H1 (cell line): ENCODE data around the gene GMEB1. TPM values are rescaled to one million over a fixed set of nuclear protein-coding genes. Genes with fewer than 3 reads are reported as not detected.

Experiments used
- CTCF ChIA-PET: fragments of 300-600 bp; sonication (Branson Sonifier 250); formaldehyde crosslinking; loops from one replicate; lab custom pipeline; 2021; ENCODE audit not compliant: partially characterized antibody; lab: Charles Lee
- POLR2A ChIA-PET: fragments of 300-600 bp; sonication (Branson Sonifier 250); formaldehyde crosslinking; loops from one replicate; lab custom pipeline; 2021; ENCODE audit warnings: inconsistent platforms; ENCODE audit not compliant: partially characterized antibody; lab: Charles Lee
- DNase-seq, 2 experiments: peaks; one replicate each; pipeline versions ENCODE4 v3.0.0 to v3.0.0-alpha.2; 2010 to 2022; ENCODE audit warnings: low spot score in 2 of 2, low read depth in 1 of 2, mixed read lengths in 1 of 2
- FAIRE-seq: peaks from 2 replicates; lab custom pipeline; 2011; peaks lifted over from hg19 to GRCh38; lab: Jason Lieb, UNC
- H2AFZ ChIP-seq: 2 replicates; pipeline ENCODE4 v1.8.1; 2012; ENCODE audit warnings: low read length, inconsistent platforms
- H2AK5ac ChIP-seq: 2 replicates; pipeline ENCODE4 v1.6.1; 2013; ENCODE audit warnings: low read depth, low read length
- H2BK120ac ChIP-seq: replicated peaks from 2 replicates; pipeline ENCODE3; 2013; ENCODE audit warnings: low read depth, low read length, inconsistent platforms
- H2BK12ac ChIP-seq: 2 replicates; pipeline ENCODE4 v1.6.1; 2013; ENCODE audit warnings: low read depth, low read length
- H2BK15ac ChIP-seq: 2 replicates; pipeline ENCODE4 v1.6.1; 2013; ENCODE audit warnings: low read length
- H2BK20ac ChIP-seq: 2 replicates; pipeline ENCODE4 v1.6.1; 2013; ENCODE audit warnings: low read length
- H2BK5ac ChIP-seq: 2 replicates; pipeline ENCODE4 v1.6.1; 2013; ENCODE audit warnings: low read depth, low read length
- H3K14ac ChIP-seq: 2 replicates; pipeline ENCODE4 v1.6.1; 2013; ENCODE audit warnings: inconsistent platforms; ENCODE audit not compliant: insufficient read length
- H3K18ac ChIP-seq: 2 replicates; pipeline ENCODE4 v1.6.1; 2013; ENCODE audit warnings: low read length; ENCODE audit errors: extremely low read depth
- H3K23ac ChIP-seq: 2 replicates; pipeline ENCODE4 v1.6.1; 2013; ENCODE audit warnings: inconsistent platforms; ENCODE audit not compliant: insufficient read length
- H3K23me2 ChIP-seq: 2 replicates; pipeline ENCODE4 v1.6.1; 2013; ENCODE audit warnings: low read depth, low read length
- H3K27ac ChIP-seq: 2 replicates; pipeline ENCODE4 v1.6.1; 2011; ENCODE audit warnings: low read depth, low read length, inconsistent platforms
- H3K27me3 ChIP-seq, 4 experiments: replicated peaks in 1 of 4; 1 replicate in 1 of 4; 2 replicates in 3 of 4; pipeline versions ENCODE4 v1.6.1 to v1.8.1; 2011 to 2013; ENCODE audit warnings: low read length in 3 of 4, mild to moderate bottlenecking in 3 of 4, inconsistent platforms in 2 of 4, mixed read lengths in 2 of 4, moderate library complexity in 1 of 4; ENCODE audit not compliant: control insufficient read depth in 3 of 4, insufficient read depth in 3 of 4; ENCODE audit errors: extremely low read depth in 1 of 4
- H3K36me3 ChIP-seq, 4 experiments: 2 replicates each; pipeline versions ENCODE4 v1.6.1 to v1.8.1; 2011 to 2013; ENCODE audit warnings: mild to moderate bottlenecking in 4 of 4, low read length in 3 of 4, moderate library complexity in 2 of 4, control low read depth in 1 of 4, inconsistent platforms in 1 of 4; ENCODE audit not compliant: insufficient read depth in 4 of 4, control insufficient read depth in 2 of 4
- H3K4ac ChIP-seq: replicated peaks from 2 replicates; pipeline ENCODE3; 2013; ENCODE audit warnings: low read length, low read depth, mixed read lengths, inconsistent platforms; ENCODE audit not compliant: insufficient read length
- H3K4me1 ChIP-seq, 4 experiments: replicated peaks in 1 of 4; 1 replicate in 1 of 4; 2 replicates in 3 of 4; pipeline versions ENCODE4 v1.6.1 to v1.8.1; 2011 to 2013; ENCODE audit warnings: low read length in 3 of 4, inconsistent platforms in 2 of 4, mixed read lengths in 1 of 4; ENCODE audit not compliant: insufficient read depth in 4 of 4, control insufficient read depth in 3 of 4
- H3K4me2 ChIP-seq, 2 experiments: 2 replicates each; pipeline versions ENCODE4 v1.6.1 to v1.8.1; 2011 to 2013; ENCODE audit warnings: low read depth in 2 of 2, low read length in 2 of 2, control low read depth in 1 of 2, inconsistent platforms in 1 of 2, mild to moderate bottlenecking in 1 of 2; ENCODE audit not compliant: insufficient read depth in 1 of 2
- H3K4me3 ChIP-seq, 4 experiments: fragments of 200-600, 300-600 bp in 1 of 4; sonication (generic), shearing (Covaris generic), sonication (Bioruptor Twin) in 1 of 4; 2 replicates each; pipeline versions ENCODE4 v1.5.1 to v1.8.1; 2011 to 2016; ENCODE audit warnings: low read length in 4 of 4, low read depth in 3 of 4, control low read depth in 2 of 4, inconsistent platforms in 2 of 4, mild to moderate bottlenecking in 2 of 4, mixed read lengths in 1 of 4, moderate library complexity in 1 of 4; ENCODE audit not compliant: insufficient read depth in 2 of 4; ENCODE audit errors: extremely low read depth in 1 of 4
- H3K56ac ChIP-seq: replicated peaks from 2 replicates; pipeline ENCODE3; 2013; ENCODE audit warnings: low read depth, mild to moderate bottlenecking, mixed read lengths, low read length, inconsistent platforms; ENCODE audit not compliant: insufficient read length
- H3K79me1 ChIP-seq: 2 replicates; pipeline ENCODE4 v1.6.1; 2013; ENCODE audit warnings: low read depth, low read length, control low read depth
- H3K79me2 ChIP-seq, 2 experiments: 2 replicates each; pipeline versions ENCODE4 v1.6.1 to v1.8.1; 2012 to 2013; ENCODE audit warnings: low read length in 2 of 2, mild to moderate bottlenecking in 2 of 2, inconsistent platforms in 1 of 2; ENCODE audit not compliant: insufficient read depth in 2 of 2, control insufficient read depth in 1 of 2
- H3K9ac ChIP-seq, 4 experiments: replicated peaks in 1 of 4; 1 replicate in 1 of 4; 2 replicates in 3 of 4; pipeline versions ENCODE4 v1.6.1 to v1.8.1; 2011 to 2013; ENCODE audit warnings: low read depth in 3 of 4, low read length in 3 of 4, control low read depth in 2 of 4, mild to moderate bottlenecking in 2 of 4, moderate library complexity in 2 of 4, inconsistent platforms in 1 of 4; ENCODE audit errors: extremely low read depth in 1 of 4
- H3K9me3 ChIP-seq, 2 experiments: 2 replicates each; pipeline versions ENCODE4 v1.6.1 to v1.8.1; 2012 to 2013; ENCODE audit warnings: mild to moderate bottlenecking in 2 of 2, moderate library complexity in 2 of 2, control low read depth in 1 of 2, inconsistent platforms in 1 of 2, low read depth in 1 of 2, low read length in 1 of 2, mixed read lengths in 1 of 2; ENCODE audit not compliant: insufficient read depth in 2 of 2
- H4K20me1 ChIP-seq, 2 experiments: replicated peaks in 1 of 2; 2 replicates each; pipeline versions ENCODE3 to v1.8.1; 2011 to 2013; ENCODE audit warnings: inconsistent platforms in 2 of 2, low read length in 2 of 2, mild to moderate bottlenecking in 1 of 2; ENCODE audit not compliant: insufficient read depth in 2 of 2, control insufficient read depth in 1 of 2
- H4K5ac ChIP-seq: 2 replicates; pipeline ENCODE4 v1.6.1; 2013; ENCODE audit warnings: low read length, low read depth, mixed read lengths, inconsistent platforms; ENCODE audit not compliant: insufficient read length
- H4K8ac ChIP-seq: 2 replicates; pipeline ENCODE4 v1.8.0; 2013; ENCODE audit warnings: mild to moderate bottlenecking, moderate library complexity, low read length, inconsistent platforms; ENCODE audit not compliant: insufficient read depth; ENCODE audit errors: extremely low read depth
- H4K91ac ChIP-seq: replicated peaks from 2 replicates; pipeline ENCODE3; 2013; ENCODE audit warnings: low read length, mixed read lengths, inconsistent platforms; ENCODE audit not compliant: insufficient read length
- MAX ChIP-seq: IDR thresholded peaks from 2 replicates; pipeline ENCODE4 v1.6.1; 2012; ENCODE audit warnings: inconsistent platforms
- NRF1 ChIP-seq: IDR thresholded peaks from 2 replicates; pipeline ENCODE4 v1.6.1; 2011; ENCODE audit warnings: mild to moderate bottlenecking, low read depth, low read length, improper control_type of control experiment
- POLR2A ChIP-seq, 2 experiments: IDR thresholded peaks; 1 replicate in 1 of 2; 2 replicates in 1 of 2; pipeline ENCODE4 v1.6.1; 2011; ENCODE audit warnings: low read depth in 2 of 2, low read length in 2 of 2, mild to moderate bottlenecking in 2 of 2; ENCODE audit errors: control extremely low read depth in 1 of 2
- POLR2AphosphoS5 ChIP-seq: IDR thresholded peaks from 2 replicates; pipeline ENCODE4 v1.6.1; 2011; ENCODE audit warnings: low read depth, low read length
- RBBP5 ChIP-seq: IDR thresholded peaks from 2 replicates; pipeline ENCODE4 v1.7.1; 2012; ENCODE audit warnings: low read depth, mild to moderate bottlenecking, inconsistent platforms, low read length, moderate library complexity, borderline replicate concordance
- SAP30 ChIP-seq: fragments of 300-600 bp; sonication (generic); IDR thresholded peaks from 2 replicates; pipeline ENCODE4 v1.7.1; 2012; ENCODE audit warnings: low read length, moderate library complexity, mild to moderate bottlenecking, inconsistent platforms; ENCODE audit not compliant: insufficient read depth, insufficient replicate concordance
- SP2 ChIP-seq: IDR thresholded peaks from 2 replicates; pipeline ENCODE4 v1.6.1; 2012; ENCODE audit warnings: mild to moderate bottlenecking, low read length, inconsistent platforms
- TAF1 ChIP-seq: IDR thresholded peaks from 2 replicates; pipeline ENCODE4 v1.6.1; 2011; ENCODE audit warnings: mild to moderate bottlenecking, low read depth, low read length
- TAF7 ChIP-seq: optimal IDR thresholded peaks from 2 replicates; pipeline ENCODE3; 2011; ENCODE audit warnings: low read depth, mild to moderate bottlenecking, inconsistent platforms, low read length, moderate library complexity, borderline replicate concordance
- TBP ChIP-seq: IDR thresholded peaks from 2 replicates; pipeline ENCODE4 v1.6.1; 2011; ENCODE audit warnings: low read depth, low read length, improper control_type of control experiment
- WGBS, 2 experiments: shearing (Covaris generic) in 1 of 2; methylation state at CpG; one replicate each; pipeline versions ENCODE4 v1.1.6 to v1.1.7; 2013 to 2015; ENCODE audit warnings: low lambda C conversion rate in 2 of 2, mixed read lengths in 2 of 2, inconsistent platforms in 1 of 2, low coverage in 1 of 2, missing lambda C conversion rate in 1 of 2; ENCODE audit not compliant: insufficient replicate concordance in 2 of 2, insufficient coverage in 1 of 2, insufficient read length in 1 of 2; ENCODE audit errors: extremely low coverage in 1 of 2, missing lambda C conversion rate in 1 of 2; 5-methylcytosine and 5-hydroxymethylcytosine counted together
- polyA plus RNA-seq, 7 experiments: library from polyadenylated mRNA; depleted of rRNA in 3 of 7; stranded (reverse) in 5 of 7; unstranded in 2 of 7; fragments of >200 nt in 5 of 7; fragments of 200-250 nt in 2 of 7; gene quantifications; 1 replicate in 5 of 7; 2 replicates in 1 of 7; 4 replicates in 1 of 7; pipeline versions ENCODE4 v1.2.1 to v1.2.3, GENCODE V29; 2011 to 2013; ENCODE audit warnings: missing spikeins in 2 of 7, mixed read lengths in 2 of 7
- total RNA-seq: library from RNA; stranded (reverse); fragmentation: NEBNext Ultra II Directional; extraction: Animal tissue kit (Norgen Biotek cat#: 25700); gene quantifications from 2 replicates; pipeline ENCODE4 v1.2.1, GENCODE V29; 2021

GMEB1 gene
- total and polyA plus RNA-seq, 2 of the 8 experiments (the other 6 are each of a cell fraction or from before 2014, with no cell fraction given) = 13.3 to 26.2 TPM

- Histone ChIP-seq H2AFZ (no peak overlapping the region), H3K9ac (peak overlapping the region; percentile 88 to 99 (median 99)), H2BK12ac (peak overlapping the region; percentile 69; the same call in 1 of the 2 replicates), H3K27ac (peak overlapping the region; percentile 98), H3K79me1 (no peaks in the 10 kb centered on the region; the same call in 1 of the 2 replicates), H3K56ac (peak overlapping the region; percentile 94), H3K36me3 (peaks cover 14 to 41% (median 29%) of the 10 kb centered on the region in 4 experiments), H3K4ac (peak overlapping the region; percentile 47), H3K4me1 (peaks cover 0 to 11% (median 3%) of the 10 kb centered on the region in 4 experiments; a peak in 6 of 7 replicates), H3K23ac (no peak overlapping the region), H2BK20ac (no peak overlapping the region), H2BK15ac (peak overlapping the region; percentile 85; the same call in 1 of the 2 replicates), H3K79me2 (peaks cover 35 to 57% of the 10 kb centered on the region in 2 experiments), H2AK5ac (peak overlapping the region; percentile 90; the same call in 1 of the 2 replicates), H4K8ac (peak overlapping the region; percentile 99), H3K4me2 (peak overlapping the region; percentile 59 to 71), H2BK120ac (peak overlapping the region; percentile 37), H4K5ac (peak overlapping the region; percentile 82), H3K14ac (no peak overlapping the region), H3K23me2 (no peaks in the 10 kb centered on the region; the same call in 1 of the 2 replicates), H2BK5ac (peak overlapping the region; percentile 97), H3K27me3 (no peaks in the 10 kb centered on the region), H4K91ac (peak overlapping the region; percentile 84), H3K4me3 (peak overlapping the region; percentile 88 to 97 (median 94)), H4K20me1 (peaks cover 5 to 8% of the 10 kb centered on the region in 2 experiments), H3K18ac (peak overlapping the region; percentile 95), H3K9me3 (no peaks in the 10 kb centered on the region)
- ChIA-PET CTCF (interaction anchor here (0.6 to 2.8 kb wide), 12 partner anchors 8 to 186 kb away, joined by 3 to 12 read pairs (median 6); partner anchors contain the start of gene GMEB1), POLR2A (interaction anchor here (0.6 to 12.5 kb wide), 21 partner anchors 8 to 387 kb away, joined by 3 to 369 read pairs (median 5); partner anchors contain the start of genes GMEB1, RCC1, RNU11 and TAF12)
- DNase-seq = peak; percentile 23 to 70
- FAIRE-seq = peak; percentile 39
- 2% methylated on average over 41 of the region's 53 CpGs; no CpG with 5 or more reads in 1 of the 2 experiments for WGBS, 2 experiments
- TF ChIP-seq MAX (peak; percentile 66; the same call in 1 of the 2 replicates), SAP30 (peak; percentile 62), TAF7 (peak; percentile 66), NRF1 (no peak), TAF1 (peak; percentile 46; the same call in 1 of the 2 replicates), POLR2A (IDR thresholded peaks at IDR 0.05; ENCODE audit: control extremely low read depth in 1 of 2, low read depth in 2 of 2, low read length in 2 of 2) (peak; percentile 54 to 61; a peak in 2 of 3 replicates), POLR2AphosphoS5 (0 out of 2 replicates have a peak, but pooled peaks have one; percentile 37), SP2 (no peak), TBP (no peak; the same call in none of the 2 replicates), RBBP5 (no peak)
Measured at GRCh38 chr1:28737307-28738132, 68.9 kb downstream of the GMEB1 start.
